GM18873 (cell line): Measurements from ENCODE around the gene IKBKG.
"Not testable (repeated sequence)": the region's sequence is repeated elsewhere in the genome, so short reads cannot be mapped to it uniquely, and the experiment has no call there.

Experiments used
- ATAC-seq: cut with Tn5 transposase; IDR thresholded peaks from one replicate; pipeline ENCODE4 v1.9.1; 2021; ENCODE audit warnings: mild to moderate bottlenecking, moderate library complexity, moderate number of reproducible peaks; ENCODE audit not compliant: unreplicated experiment, low FRiP score

Gene IKBKG

DNA sequence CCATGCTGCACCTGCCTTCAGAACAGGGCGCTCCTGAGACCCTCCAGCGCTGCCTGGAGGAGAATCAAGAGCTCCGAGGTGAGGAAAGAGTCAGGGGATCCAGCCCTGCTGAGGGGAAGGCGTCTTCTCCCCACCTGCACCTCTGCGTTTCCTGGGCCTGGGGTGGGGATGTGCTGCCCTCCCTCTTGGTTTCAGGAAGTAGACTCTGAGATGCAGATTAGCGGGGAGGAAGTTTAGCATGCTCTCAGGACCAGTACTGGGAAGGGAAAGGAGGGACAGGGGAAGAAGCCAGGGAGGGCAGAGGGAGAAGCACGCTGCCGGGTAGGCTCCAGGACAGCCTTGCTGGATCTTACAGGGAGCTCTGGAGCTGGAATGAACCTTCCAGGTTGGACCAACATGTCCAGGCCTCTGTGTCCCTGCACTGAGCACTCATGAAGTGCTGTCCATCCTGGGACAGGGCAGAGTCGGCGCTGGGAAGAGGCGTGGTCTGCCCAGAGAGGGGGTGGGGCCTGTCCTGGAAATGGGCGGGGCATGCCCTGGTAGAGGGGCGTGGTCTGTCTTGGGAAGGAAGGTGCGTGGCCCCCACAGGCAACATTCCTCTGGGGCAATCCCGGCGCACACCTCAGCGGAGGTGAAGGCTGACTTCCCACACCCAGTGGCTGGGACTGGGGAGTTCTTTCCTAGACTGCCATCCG, 4.8 kb downstream of the IKBKG start:
- not testable (repeated sequence) for ATAC-seq

DNA sequence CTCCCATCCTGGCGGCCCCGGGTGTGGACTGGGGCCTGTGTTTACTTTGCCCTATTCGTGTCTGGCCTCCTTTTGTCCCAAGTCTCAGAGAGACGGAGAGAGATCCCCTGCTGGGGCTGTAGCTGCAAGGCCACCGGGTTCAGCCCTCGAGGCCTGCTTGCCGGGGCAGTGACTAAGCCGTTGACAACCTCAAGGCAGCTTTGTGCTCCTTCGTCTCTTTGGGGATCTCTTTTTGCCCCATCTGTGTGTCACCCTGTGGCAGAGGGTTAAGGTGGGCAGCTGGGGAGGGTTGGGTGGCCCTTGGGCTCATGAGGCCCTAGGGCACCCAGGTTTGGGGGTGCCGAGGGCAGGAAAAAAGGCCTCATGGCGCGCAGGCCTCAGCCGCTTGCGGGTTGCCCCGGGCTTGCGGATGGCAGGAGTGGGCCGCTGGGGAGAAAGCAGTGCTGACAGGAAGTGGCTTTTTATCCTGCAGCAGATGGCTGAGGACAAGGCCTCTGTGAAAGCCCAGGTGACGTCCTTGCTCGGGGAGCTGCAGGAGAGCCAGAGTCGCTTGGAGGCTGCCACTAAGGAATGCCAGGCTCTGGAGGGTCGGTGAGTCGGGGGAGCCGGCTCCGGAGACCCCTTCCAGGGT, 10.8 kb downstream of the IKBKG start:
- not testable (repeated sequence) for ATAC-seq

DNA sequence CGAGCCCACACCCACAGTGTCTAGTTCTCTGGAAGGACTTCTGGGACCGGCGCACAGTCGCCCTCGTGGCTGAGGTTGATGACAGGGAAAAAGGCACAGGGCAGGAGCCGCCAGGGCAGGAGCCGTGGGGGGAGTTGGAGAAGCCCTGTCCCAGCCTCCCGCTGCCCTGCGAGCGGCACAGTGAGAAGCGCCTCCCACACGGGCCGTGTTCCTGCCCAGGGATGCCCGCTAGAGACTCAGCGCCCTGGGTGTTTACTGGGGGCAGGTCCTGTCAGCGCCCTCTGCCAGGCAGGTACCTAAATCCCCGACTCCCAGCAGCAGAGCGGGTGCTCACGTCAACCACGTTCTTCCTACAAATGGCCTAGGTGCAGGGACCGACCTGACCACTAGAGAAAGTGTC, 11.5 kb downstream of the IKBKG start:
- ATAC-seq: not testable (repeated sequence)

DNA sequence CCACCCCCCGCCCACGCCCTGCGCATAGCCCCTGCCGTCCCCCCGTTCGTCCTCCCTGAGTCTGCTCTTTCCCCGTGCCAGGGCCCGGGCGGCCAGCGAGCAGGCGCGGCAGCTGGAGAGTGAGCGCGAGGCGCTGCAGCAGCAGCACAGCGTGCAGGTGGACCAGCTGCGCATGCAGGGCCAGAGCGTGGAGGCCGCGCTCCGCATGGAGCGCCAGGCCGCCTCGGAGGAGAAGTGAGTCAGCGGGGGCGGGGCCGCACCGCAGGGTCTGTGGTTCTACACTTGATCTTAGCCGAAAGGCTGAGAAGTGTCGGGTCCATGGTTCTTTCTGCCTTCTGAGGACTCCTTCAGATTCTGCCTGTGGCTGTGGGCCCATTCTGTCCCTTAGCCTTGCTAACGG, 12.9 kb downstream of the IKBKG start:
- ATAC-seq: not testable (repeated sequence)

DNA sequence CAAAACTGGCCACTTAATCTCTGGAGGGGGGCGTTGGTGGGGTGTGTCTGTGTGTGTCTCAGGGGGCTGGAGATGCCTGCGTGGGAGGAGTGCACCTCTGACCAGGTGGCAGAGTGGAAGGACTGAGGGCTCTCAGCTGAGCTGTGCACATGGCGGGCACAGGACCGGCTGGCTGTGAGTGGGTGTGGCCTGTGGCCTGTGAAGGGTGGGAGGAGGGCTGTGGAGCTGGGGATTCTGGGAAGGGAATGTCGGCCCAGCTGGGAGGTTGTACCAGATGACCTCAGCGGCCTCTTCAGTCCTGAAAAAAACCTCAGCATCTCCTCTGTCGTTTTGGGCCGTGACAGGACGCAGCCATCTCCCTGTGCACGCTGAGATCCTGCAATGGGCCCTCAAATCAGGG, 14.9 kb downstream of the IKBKG start:
- not testable (repeated sequence) for ATAC-seq

DNA sequence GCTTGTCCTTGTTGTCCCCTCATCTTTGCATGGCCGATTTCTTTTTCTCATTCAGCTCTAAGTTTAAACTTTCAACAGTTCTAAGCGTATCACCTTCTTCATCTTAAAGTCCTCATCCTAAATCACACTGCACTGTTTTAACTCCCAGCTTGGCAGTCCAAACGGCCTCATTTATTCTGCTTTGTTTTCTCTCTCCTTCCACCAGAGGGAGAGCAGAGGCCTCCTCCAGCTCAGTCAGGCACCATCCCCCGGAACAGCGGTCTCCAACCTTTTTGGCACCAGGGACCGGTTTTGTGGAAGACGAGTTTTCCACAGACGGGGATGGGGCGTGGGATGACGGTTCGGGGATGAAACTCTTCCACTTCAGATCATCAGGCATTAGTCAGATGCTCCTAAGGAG, 22.9 kb downstream of the IKBKG start:
- ATAC-seq: not testable (repeated sequence)

DNA sequence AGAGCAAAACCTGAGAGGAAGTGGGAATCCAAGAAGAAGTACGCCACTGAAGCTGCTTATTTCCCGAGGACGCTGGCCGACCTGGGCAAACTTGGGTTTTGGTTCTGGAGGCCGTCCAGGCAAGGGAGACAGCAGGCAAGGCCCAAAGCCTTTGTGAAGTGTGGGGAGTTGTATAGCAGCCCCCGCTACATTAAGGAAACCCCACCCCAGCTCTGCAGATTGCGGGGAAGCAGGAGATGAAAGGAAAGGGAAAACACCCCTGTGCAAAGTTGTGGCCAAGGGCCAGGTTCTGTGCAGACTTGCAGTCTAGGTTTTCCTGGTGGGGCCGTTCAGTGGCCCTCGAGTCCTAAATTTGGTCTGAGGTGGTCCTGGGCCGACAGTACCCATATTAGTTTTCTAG, 25.6 kb downstream of the IKBKG start:
- ATAC-seq: not testable (repeated sequence)

DNA sequence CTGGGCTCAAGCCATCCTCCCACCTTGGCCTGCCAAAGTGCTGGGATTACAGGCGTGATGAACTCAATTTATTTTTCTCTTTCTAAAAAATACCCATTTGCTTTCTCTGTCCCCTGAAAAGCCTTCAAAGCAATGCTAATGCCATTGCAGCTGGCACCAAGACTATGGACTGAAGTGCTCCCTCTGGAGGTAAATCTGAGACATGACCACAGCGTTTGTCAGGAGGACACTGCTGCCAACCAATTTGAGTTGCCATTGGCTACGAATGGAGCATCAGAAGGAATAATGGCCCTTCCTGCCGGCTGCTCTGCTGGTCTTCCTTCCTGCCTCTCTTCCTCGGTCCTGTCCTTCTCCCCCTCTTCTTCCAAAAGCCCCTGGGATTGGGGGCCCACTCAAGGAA, 27.7 kb downstream of the IKBKG start:
- ATAC-seq: not testable (repeated sequence)

DNA sequence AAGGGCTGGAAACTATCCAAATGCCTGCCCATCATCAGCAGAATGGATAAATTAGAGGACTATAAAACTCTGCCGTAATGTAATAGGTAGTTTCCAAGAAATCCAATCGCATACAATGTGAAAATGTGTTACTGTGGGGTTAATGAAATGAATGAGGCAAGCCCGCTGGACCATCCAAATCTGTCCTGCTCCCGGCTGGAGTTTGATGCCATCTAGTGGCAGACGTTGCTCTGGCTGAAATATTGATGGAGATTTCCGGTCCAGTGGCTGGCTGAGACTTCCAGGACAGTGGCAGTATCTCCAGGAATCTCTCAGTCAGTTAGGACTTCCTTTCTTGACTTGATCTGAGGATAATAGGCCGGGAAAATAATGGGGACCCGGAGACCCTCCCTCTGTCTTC, 35.6 kb downstream of the IKBKG start:
- not testable (repeated sequence) for ATAC-seq

DNA sequence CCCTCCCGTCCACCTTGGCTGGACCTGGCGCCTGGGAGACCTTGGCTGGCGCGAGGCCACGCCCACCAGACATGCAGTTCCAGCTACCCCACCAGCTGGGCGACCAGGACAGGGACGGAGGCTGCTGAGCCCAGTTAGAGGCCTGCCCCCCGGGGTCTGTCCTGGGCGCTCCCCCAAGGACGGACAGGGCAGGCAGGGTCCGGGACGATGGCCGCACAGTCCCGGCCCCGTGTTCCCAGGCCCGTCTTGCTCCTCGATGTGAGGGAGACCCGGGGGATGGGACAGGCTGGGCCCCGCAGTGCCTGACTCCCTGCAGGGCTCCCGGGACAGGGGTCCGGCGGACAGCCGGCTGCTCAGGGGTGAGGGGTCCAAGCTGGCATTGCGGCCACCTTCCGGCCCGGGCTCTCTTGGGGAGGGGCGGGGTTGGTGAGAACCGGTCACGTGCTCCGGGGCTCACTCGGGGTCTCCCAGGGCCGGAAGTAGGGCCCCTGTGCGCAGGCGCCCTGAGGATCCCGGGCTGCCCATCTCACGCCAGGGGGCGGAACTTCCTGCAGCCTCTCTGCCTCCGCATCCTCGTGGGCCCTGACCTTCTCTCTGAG, 37.3 kb downstream of the IKBKG start, which contains the start of gene CTAG1A:
Gene CTAG1A (plus strand): TSS at position 549 of the 599 bp plus-strand sequence. CDS start 74 bp downstream, outside the sequence.
- ATAC-seq: not testable (repeated sequence)

DNA sequence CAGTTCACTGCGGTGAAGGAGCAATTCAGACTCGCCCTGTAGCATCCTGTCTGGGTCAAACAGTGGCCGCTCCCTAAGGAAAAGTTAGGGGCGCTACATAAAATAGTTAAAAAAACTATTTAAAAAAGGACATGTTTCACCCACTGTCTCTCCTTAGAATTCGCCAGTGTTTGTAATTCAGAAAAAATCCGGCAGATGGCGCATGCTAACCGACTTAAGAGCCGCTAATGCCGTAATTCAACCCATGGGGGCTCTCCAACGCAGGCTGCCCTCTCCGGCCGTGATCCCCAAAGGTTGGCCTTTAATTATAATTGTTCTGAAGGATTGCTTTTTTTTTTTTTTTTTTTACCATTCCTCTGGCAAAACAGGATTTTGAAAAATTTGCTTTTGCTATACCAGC, 43.0 kb downstream of the IKBKG start:
- ATAC-seq: not testable (repeated sequence)

DNA sequence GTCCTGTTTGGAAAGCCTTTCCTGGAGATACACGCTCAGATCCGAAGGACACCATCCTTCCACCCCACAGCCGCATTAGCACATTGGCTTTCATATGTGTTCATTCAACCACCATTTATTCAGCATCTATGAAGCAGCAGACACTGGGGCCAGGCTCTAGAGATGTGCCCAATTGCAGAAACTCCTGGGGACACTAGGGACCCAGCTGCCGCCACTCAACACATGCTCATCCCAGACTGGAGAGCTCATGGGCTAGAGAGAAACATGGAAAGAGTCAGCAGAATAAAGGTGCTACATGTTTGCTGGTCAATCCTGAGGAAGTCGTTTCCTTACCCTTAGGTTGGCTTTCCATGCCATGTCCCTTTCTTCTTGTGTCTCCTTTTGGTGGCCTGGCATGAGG, 45.1 kb downstream of the IKBKG start:
- no peak for ATAC-seq

DNA sequence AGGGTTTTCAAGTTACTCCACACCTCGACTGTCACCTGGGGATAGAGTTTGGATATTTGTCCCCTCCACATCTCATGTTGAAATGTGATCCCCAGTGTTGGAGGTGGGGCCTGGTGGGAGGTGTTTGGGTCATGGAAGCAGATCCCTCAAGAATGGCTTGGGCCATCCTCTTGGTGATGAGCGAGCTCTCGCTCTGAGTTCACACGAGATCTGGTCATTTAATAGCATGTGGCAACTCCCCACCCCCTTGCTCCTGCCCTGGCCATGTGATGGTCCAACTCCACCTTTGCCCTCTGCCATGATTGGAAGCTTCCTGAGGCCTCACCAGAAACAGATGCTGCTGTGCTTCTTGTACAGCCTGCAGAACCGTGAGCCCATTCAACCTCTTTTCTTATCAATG, 45.8 kb downstream of the IKBKG start:
- no peak for ATAC-seq

DNA sequence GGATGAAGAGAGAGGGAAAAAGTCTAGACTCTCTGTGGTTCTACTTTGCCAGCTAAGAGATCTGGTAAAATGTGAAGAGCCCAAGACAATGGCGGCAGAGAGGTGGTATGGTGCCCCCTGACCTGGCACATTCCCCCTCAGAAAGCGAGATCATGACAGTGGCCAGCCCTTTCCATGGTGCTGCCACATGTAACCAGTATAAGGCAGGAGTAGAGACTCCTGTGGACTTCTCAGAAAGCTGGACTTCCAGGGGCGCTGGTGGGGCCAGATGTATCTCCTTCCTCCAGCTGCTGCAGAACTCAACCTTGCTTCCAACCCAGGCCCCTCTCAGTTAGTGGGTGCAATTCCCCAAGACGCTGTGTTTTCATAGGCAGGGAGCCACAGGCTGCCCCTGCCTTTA, 47.1 kb downstream of the IKBKG start:
- no peak for ATAC-seq

DNA sequence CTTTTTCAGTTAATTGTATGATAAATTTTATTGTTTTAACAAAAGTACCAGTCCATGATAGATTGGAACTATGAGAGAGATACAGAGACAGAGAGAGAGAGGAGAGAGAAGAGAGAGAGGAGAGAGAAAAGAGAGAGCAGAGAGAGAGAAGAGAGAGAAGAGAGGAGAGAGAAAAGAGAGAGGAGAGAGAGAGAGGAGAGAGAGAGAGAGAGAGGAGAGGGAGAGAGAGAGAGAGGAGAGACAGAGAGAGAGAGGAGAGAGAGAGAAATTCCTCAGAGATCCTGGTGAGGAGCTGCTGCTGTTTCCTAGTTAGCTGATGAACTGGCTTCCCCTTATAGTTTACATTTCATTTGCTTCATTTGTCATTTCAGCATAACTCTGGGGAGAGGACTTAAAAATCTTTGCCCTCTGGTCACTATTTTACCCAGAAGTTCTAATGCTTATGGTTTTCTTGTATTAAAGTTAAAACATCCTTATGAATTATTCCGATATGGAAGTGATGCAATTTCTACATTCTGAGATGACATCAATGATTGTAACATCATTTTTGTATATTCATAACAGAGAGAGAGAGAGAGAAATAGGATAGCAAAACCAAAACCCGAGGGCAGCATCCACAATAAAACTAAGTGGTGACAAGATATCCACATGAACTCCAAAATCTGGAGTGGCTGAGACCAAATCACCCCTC, 48.3 kb downstream of the IKBKG start:
- ATAC-seq: no peak

DNA sequence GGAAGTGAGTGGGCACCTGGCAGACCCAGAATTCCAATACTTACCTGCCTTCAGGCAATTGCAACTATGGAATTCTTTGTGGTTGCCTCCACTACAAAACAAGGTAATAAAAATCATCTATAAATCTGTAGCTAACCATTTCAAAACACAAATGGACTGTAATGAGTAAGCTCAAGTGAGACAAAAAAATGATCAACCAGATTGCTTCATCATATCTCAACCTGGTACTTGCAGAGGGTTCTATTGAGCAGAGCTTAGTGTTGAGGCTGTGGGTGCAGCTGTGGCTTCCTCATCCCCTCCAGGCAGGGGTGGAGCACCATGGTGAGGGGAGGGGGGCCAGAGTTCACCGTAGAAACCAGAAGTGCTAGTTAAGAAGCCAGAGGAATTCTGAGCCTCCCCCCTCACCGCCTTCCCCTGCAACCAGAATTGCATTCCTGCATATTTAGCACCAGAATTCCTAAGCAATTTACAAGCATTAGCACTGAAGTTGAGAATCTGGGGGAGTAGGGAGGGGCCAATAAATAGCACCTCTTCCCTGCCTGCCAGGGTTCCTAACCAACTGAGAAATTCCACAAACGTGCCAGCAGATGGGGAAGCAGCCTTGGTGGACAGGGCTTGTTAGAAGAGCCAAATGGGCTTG, 49.0 kb downstream of the IKBKG start:
- ATAC-seq: no peak

DNA sequence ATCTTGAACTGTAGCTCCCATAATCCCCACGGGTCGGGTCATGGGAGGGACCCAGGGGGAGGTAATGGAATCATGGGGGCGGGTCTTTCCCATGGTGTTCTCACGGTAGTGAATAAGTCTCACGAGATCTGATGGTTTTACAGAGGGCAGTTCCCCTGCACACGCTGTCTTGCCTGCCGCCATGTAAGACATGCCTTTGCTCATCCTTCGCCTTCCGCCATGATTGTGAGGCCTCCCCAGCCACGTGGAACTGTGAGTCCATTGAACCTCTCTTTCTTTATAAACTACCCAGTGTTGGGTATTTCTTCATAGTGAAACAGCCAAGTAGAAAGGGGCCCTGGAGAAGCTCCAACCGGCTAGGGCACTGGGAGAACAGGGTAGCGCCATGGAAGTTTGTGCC, 49.8 kb downstream of the IKBKG start:
- ATAC-seq: no peak

DNA sequence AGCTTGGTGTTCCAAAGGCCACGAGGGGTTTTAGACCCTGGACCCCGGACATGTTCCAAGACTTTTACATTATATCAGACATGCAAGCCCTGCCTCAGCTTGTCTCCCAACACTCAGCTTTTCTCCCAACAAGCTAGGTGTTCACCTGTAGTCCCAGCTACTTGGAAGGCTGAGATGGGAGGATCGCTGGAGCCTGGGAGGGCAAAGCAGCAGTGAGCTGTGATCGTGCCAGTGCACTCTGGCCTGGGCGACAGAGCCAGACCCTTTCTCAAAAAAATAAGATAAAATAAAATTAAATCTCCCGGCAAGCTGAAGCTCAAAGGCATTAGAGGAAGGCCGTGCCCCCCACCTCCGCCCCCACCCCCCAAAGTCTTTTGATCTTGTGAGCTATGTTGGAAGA, 51.2 kb downstream of the IKBKG start:
- ATAC-seq: no peak

DNA sequence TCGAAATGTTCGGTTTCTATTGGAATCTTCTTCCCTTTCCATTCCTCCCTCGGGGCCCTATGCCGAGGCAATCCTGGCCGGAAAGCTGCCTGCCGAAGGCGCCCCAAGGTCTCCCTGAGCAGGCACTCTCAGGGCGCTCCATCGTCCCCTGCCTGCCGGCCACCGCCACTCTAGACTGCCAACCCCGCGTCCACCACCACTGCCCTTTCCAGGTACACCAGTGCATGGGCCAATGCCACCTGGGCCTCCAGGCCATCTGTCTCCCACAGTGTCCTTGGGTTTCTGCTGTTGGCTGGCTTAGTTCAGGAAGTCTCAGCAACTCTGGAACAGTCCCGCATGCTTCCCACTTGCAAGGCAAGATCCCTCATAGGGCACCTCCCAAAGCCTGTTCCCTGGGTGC, 52.1 kb downstream of the IKBKG start:
- no peak for ATAC-seq

DNA sequence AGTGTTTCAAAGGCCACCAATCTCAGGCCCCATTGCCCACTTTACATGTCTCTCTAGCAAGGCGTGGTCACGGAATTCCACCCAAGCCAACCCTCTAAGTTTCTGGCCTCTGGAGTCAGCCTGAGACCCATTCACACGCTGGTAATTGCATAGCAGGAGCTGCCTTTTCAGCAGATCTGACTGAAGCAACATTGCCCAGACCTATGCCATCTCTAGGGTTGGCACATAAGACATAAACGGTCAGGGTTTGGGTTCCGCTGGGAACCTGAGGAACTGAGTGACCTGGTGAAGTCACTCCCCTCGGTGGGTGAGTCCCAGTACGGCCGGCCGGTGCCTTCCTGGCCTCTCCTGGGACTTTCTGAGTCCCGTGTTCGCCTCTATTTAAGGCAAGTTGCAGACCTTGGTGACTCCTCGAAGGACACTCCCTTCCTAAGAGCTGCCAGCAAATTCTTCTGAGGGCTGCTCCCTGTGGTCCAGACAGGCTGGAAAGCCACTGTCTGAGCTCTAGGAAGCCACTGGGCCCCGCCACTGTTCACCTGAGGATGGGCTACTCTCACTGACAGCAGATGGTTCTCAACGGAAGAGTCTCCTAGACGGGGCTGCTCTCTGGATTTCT, 53.4 kb downstream of the IKBKG start:
- ATAC-seq: no peak
